Measurements from ENCODE around the gene ATG2A.

ATG2A gene

DNA sequence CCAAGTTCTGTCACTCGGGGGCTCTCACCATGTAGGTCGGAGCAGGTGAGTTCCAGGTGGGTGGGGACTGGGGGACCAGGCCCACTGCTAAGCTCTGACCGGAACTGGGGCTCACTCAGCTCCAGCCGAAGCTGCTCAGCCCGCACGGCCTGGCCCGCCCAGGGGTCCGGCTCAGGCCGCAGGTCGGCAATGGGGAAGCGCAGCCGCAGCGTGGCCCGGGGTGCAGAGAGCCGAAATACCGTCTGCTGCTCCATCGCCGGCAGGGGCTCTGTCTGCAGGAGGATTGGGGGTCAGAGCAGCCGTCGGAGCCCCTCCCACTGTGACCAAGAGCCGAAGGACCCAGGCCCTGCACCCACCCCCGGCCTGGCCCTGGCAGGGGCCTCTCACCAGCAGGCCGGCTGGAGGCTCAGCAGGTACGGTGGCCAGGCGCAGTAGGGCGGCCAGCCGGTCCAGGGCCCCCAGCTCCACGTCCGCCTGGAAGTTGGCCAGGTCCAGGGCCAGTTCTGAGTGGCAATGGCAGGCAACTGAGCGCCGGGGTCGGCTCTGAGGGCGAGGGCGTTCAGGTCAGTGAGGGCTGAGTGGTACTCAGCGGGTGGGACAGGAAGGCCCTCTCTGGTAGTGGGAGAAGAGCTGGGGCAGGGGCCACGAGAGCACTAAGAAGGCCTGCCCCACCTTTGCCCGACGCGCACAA lies 7.2 kb downstream of the ATG2A start:
- no peak for DNase-seq
- intact Hi-C loops (cut with DNase I) = no loop called here

GRCh38 chr11:64908766-64909165 lies 8.2 kb downstream of the ATG2A start:
- intact Hi-C loops (cut with DNase I) = no loop called here
- no peak for DNase-seq

GRCh38 chr11:64906314-64906635 lies 10.7 kb downstream of the ATG2A start:
- intact Hi-C loops (cut with DNase I) = no loop called here
- DNase-seq = no peak

- intact Hi-C loops (cut with DNase I) = no loop called here
- no peak for DNase-seq
Measured at GRCh38 chr11:64905516-64906313, 11.3 kb downstream of the ATG2A start.

- no peak for DNase-seq
- intact Hi-C loops (cut with DNase I) = no loop called here
Measured at GRCh38 chr11:64903291-64903833, 13.6 kb downstream of the ATG2A start.

GRCh38 chr11:64902102-64902900 lies 14.7 kb downstream of the ATG2A start:
- intact Hi-C loops (cut with DNase I) = no loop called here
- no peak for DNase-seq

DNA sequence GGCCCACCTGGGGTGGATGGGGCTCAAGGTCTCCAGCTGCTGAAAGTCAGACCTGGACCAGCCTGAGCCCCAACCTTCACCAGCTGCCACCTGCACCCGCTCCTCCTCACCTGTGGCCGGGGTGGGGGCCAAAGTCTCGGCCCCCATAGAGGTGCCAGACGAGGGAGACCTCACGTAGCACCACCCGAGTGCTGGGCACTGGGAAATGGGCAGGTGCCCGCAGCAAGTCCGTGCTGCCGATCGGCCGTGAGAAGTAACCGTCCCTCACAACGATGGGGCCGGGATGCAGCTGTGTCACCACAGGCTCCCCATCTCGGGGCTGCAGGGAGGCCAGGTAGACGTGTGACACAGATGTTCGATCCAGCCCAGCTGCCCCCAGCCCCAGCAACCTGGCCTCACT lies 16.2 kb downstream of the ATG2A start:
- intact Hi-C loops (cut with DNase I) = no loop called here
- DNase-seq = no peak

DNA sequence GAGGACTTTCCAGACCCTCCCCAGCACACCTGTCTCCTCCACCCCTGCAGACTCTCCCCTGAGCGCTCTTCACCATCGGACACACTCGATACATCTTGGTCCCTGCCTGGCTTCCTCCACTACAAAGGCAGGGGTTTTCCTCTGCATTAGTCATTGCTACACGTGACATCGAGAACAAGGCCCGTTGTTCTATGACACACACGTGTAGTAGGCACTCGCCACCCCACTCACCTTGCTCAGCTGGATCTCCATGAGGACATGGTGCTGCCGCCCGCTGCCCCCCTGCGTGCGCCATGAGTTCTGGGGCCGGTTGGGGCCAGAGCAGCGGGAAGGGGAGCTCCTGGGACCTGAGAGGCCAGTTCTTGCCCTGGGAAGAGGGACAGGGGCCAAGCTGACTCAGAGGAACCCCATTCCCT lies 16.7 kb downstream of the ATG2A start:
- DNase-seq = peak in 1 of 42 donors; percentile 30
- intact Hi-C loops (cut with DNase I) = no loop called here

DNA sequence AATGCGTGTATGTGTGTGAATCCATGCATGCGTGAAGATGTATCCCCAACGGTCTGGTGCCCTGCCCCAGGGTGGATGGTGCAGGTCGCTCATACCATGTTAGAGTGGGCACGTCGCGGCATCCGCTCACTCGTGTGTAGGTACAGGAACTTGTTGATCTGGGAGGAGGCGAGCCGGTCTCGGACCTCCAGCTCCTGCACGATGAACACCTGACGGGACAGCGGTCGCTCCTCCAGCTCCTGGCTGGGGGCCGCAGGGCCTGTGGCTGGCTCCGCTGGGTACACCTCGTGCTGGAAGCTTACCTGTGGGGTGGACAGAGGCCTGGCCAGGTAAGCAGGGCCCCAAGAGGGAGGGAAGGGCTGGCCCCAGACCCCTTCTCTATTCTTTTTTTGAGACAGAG lies 18.5 kb downstream of the ATG2A start:
- intact Hi-C loops (cut with DNase I) = no loop called here
- no peak for DNase-seq

DNA sequence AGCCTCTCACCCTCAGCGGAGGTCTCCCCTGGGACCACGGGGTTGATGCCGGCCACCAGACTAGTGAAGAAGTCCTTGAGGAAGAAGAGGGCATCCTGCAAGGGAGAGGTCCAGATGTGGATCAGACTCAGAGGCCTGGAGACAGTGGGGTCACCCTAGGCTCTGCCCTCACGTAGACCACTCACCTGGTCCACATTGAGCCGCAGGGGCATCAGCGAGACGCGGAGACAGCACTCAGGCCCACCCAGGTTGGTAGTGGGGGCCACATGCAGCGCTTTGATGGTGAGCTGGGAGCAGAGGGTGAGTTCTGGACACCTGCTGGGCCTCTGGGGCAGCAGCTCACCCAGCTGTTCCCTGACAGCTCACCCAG lies 18.9 kb downstream of the ATG2A start:
- intact Hi-C loops (cut with DNase I) = no loop called here
- DNase-seq = no peak

- DNase-seq = no peak
Measured at GRCh38 chr11:64897381-64898075, 19.5 kb downstream of the ATG2A start.

GRCh38 chr11:64896448-64897022 lies 20.5 kb downstream of the ATG2A start:
- DNase-seq = no peak
- intact Hi-C loops (cut with DNase I) = no loop called here

More at GRCh38 chr11:64897381-64898075, 19.5 kb downstream of the ATG2A start:
- intact Hi-C loops (cut with DNase I) = no loop called here

- intact Hi-C loops (cut with DNase I) = no loop called here
Measured at GRCh38 chr11:64894812-64895452, 22.1 kb downstream of the ATG2A start.

DNA sequence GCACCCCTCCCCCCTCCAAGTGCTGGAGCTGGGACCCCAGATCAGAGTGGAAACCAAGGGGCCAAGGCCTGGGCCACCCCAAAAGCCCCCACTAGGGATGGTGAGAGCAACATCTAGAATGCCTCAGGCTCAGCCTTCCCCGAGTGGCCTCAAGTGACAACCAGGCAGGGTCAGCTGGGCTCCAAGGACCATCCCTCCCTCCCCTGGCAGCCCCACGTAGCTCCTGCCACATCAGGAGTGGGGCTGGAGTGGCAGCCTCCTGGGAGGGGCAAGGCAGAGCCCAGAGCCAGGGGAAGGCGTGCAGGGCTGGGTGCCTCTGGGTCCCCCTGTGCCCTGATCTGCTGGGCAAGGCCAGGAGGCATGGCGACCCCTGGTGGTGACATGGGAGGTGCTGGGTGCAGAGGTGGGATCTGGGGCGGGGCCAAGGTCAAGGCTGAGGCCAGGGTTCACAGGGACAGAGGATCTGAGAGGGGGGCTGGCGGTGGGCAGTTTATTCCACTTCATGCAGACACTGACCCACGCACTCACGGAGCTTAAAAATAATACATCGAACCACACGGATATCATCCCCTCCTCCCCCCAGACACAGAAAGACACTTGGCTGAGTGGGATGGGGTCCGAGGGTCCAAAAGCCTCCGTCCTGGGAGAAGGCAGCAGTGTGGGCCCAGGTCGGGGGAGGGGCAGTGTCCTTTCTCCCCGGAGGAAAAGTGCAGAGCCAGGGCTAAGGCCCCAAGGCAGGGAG lies 22.8 kb downstream of the ATG2A start:
- intact Hi-C loops (cut with DNase I) = no loop called here
- peak; percentile 68 to 94 (median 84) for DNase-seq

More at GRCh38 chr11:64894812-64895452, 22.1 kb downstream of the ATG2A start:
- DNase-seq = no peak

- no peak for DNase-seq
- intact Hi-C loops (cut with DNase I) = no loop called here
Measured at GRCh38 chr11:64893194-64894069, 23.6 kb downstream of the ATG2A start.

- intact Hi-C loops (cut with DNase I) = no loop called here
Measured at GRCh38 chr11:64892838-64893193, 24.2 kb downstream of the ATG2A start.

DNA sequence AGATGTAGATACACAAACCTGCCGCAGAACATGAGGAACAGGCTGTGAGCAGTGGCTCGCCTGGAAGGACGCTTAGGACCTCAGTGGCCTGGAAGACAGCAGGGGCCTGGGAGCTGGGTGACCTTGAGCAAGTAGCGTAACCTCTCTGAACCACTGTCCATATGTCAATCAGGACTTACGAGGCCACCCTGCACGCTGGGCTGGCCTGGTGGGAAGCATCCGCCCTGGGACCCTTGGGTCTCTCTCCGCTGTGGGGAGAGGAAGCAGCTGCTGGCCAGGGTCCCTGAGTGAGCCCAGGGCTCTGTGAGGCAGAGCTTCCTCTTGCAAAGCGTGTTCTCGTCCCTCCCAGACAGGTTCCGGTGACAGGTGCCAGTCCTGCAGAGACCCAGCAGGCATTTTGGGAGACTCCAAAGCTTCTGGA lies 24.6 kb downstream of the ATG2A start:
- intact Hi-C loops (cut with DNase I) = no loop called here
- DNase-seq = no peak

More at GRCh38 chr11:64892838-64893193, 24.2 kb downstream of the ATG2A start:
- DNase-seq = no peak
